SU-DHL-6 (cell line): Measurements from ENCODE around the gene RNF217.

Experiments
- H2AFZ ChIP-seq: fragments of 200-600 bp; sonication (generic); 2 replicates; pipeline ENCODE4 v1.6.1; 2014; ENCODE audit warnings: low read depth, mild to moderate bottlenecking, moderate library complexity, mixed read lengths, antibody characterized with exemption, low read length; ENCODE audit not compliant: severe bottlenecking
- H3F3A ChIP-seq: fragments of 200-600 bp; shearing (Covaris generic); 2 replicates; pipeline ENCODE4 v1.6.0; 2016; ENCODE audit warnings: antibody characterized with exemption, mild to moderate bottlenecking; ENCODE audit not compliant: insufficient read depth
- H3K27ac ChIP-seq: fragments of 200-600 bp; sonication (generic); 2 replicates; pipeline ENCODE4 v1.5.1; 2016; ENCODE audit warnings: low read depth, mild to moderate bottlenecking, low read length, moderate library complexity, mixed read lengths
- H3K27me3 ChIP-seq: fragments of 200-600 bp; sonication (generic), shearing (Covaris generic); 2 replicates; pipeline ENCODE4 v1.6.0; 2014; ENCODE audit warnings: mild to moderate bottlenecking, low read length
- H3K36me3 ChIP-seq: fragments of 200-600 bp; sonication (generic); 2 replicates; pipeline ENCODE4 v1.6.1; 2014; ENCODE audit warnings: mild to moderate bottlenecking, low read length, mixed read lengths
- H3K4me2 ChIP-seq: fragments of 300-600, 200-600 bp; shearing (Covaris generic), sonication (generic); 2 replicates; pipeline ENCODE4 v1.6.0; 2014; ENCODE audit warnings: low read length, low read depth, mild to moderate bottlenecking; ENCODE audit not compliant: poor library complexity, severe bottlenecking
- H3K4me3 ChIP-seq: fragments of 200-600 bp; sonication (generic); 2 replicates; pipeline ENCODE4 v1.5.1; 2014; ENCODE audit warnings: antibody characterized with exemption, low read length, mild to moderate bottlenecking, mixed read lengths; ENCODE audit not compliant: insufficient read depth, poor library complexity, severe bottlenecking
- H3K79me2 ChIP-seq: fragments of 200-600 bp; sonication (generic); 2 replicates; pipeline ENCODE4 v1.6.1; 2014; ENCODE audit warnings: mild to moderate bottlenecking, low read length, moderate library complexity; ENCODE audit not compliant: insufficient read depth
- H3K9ac ChIP-seq: fragments of 200-600 bp; sonication (generic); 2 replicates; pipeline ENCODE4 v1.7.0; 2014; ENCODE audit warnings: mild to moderate bottlenecking, low read length
- H3K9me2 ChIP-seq: fragments of 200-600 bp; sonication (generic); replicated peaks from 2 replicates; pipeline ENCODE4 v1.6.1; 2014; ENCODE audit warnings: low read length; ENCODE audit not compliant: insufficient read depth
- H3K9me3 ChIP-seq: fragments of 200-600 bp; sonication (generic); 2 replicates; pipeline ENCODE4 v1.6.1; 2014; ENCODE audit warnings: low read length, mixed read lengths; ENCODE audit not compliant: insufficient read depth
- H4K20me1 ChIP-seq: fragments of 200-600 bp; sonication (generic); 2 replicates; pipeline ENCODE4 v1.6.1; 2014; ENCODE audit warnings: low read depth, mild to moderate bottlenecking, antibody characterized with exemption, low read length, moderate library complexity, mixed read lengths
- EZH2phosphoT487 ChIP-seq: fragments of 200-600 bp; sonication (generic), shearing (Covaris generic); conservative IDR thresholded peaks from 2 replicates; pipeline ENCODE4 v1.6.1; 2018; ENCODE audit warnings: mild to moderate bottlenecking, antibody characterized with exemption, low read length, moderate library complexity, mixed read lengths
- TF ChIP-seq, protein P1 (sequence below): fragments of 200-600 bp; sonication (generic); IDR thresholded peaks from one replicate; pipeline ENCODE4 v1.5.1; 2017; ENCODE audit warnings: antibody characterized with exemption, mild to moderate bottlenecking, low read length, moderate library complexity; ENCODE audit not compliant: insufficient read depth, poor library complexity, severe bottlenecking

RNF217 gene

DNA sequence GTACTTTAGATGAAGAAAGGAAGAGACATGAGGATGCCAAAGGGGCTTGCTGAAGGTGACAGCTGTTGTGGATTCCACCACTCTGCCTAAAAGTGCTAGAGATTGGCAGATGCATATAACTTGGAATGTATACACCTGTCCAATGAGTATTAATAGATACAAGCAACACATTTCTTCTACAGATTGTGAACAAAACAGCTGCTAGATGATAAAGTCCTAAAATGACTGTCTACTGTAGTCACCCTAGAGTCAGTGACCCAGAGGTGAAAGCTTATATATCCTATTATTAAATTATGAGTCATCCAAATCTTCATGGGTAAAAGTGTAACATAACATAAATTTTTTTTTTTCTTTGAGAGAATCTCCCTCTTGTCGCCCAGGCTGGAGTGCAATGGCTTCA is 5.2 kb downstream of the RNF217 start:
- Histone ChIP-seq H3K4me3 (no peak overlapping the region), H3K9me3 (no peaks in the 10 kb centered on the region), H3K4me2 (no peak overlapping the region), H3K27ac (no peak overlapping the region), H3K9me2 (no peaks in the 10 kb centered on the region), H3F3A (no peaks in the 10 kb centered on the region), H3K9ac (no peak overlapping the region), H4K20me1 (no peaks in the 10 kb centered on the region), H3K36me3 (no peaks in the 10 kb centered on the region), H2AFZ (no peak overlapping the region), H3K79me2 (no peaks in the 10 kb centered on the region), H3K27me3 (no peaks in the 10 kb centered on the region)
- TF ChIP-seq EZH2phosphoT487: no peak
- TF ChIP-seq, protein P1, sequence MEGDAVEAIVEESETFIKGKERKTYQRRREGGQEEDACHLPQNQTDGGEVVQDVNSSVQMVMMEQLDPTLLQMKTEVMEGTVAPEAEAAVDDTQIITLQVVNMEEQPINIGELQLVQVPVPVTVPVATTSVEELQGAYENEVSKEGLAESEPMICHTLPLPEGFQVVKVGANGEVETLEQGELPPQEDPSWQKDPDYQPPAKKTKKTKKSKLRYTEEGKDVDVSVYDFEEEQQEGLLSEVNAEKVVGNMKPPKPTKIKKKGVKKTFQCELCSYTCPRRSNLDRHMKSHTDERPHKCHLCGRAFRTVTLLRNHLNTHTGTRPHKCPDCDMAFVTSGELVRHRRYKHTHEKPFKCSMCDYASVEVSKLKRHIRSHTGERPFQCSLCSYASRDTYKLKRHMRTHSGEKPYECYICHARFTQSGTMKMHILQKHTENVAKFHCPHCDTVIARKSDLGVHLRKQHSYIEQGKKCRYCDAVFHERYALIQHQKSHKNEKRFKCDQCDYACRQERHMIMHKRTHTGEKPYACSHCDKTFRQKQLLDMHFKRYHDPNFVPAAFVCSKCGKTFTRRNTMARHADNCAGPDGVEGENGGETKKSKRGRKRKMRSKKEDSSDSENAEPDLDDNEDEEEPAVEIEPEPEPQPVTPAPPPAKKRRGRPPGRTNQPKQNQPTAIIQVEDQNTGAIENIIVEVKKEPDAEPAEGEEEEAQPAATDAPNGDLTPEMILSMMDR: no peak

DNA sequence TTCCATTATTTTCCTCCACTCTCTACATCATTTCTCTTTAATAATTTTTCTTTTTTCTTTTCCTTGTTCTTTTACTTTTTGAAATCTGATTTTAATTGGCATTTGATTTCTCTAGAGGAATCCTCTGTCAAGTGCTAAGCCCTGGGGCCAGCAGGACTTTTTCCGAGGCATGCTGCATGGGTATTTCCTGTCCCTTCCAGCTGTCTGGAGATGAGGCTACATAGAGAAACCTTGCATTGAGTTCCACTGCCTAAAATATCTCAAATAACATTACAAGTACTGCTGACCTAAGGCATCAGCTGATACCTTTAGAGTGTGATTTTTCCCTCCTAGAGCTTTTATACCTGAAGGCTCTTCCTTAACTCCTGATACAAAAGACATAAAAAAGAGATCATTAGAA is 6.2 kb downstream of the RNF217 start:
- Histone ChIP-seq H3K9ac (no peak overlapping the region), H3K4me2 (no peak overlapping the region), H3K79me2 (no peaks in the 10 kb centered on the region), H3K36me3 (no peaks in the 10 kb centered on the region), H3K9me3 (no peaks in the 10 kb centered on the region), H3K9me2 (no peaks in the 10 kb centered on the region), H3K27ac (no peak overlapping the region), H3K27me3 (no peaks in the 10 kb centered on the region), H3K4me3 (no peak overlapping the region), H3F3A (no peaks in the 10 kb centered on the region), H4K20me1 (no peaks in the 10 kb centered on the region), H2AFZ (no peak overlapping the region)
- no peak for TF ChIP-seq EZH2phosphoT487
- TF ChIP-seq, protein P1: no peak

DNA sequence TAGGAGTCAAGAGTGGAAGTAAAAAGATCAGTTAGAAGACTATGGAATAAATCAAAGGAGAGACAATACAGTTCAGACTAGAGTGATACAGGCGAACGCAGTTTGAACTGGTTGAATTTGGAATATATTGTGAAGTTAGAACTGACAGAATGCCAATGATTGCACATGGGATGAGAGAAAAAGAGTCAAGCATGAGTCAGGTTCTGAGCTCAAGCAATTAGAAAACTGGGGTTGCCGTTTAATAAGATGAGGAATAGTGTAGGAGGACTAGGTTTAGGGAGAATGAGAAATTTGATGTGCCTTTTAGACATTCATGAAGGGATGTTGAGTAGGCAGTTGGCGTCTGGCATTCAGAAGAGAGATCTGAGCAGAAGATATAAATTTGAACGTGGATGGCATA is 8.0 kb downstream of the RNF217 start:
- Histone ChIP-seq H3K4me2 (no peak overlapping the region), H3K36me3 (no peaks in the 10 kb centered on the region), H3F3A (no peaks in the 10 kb centered on the region), H3K9me3 (no peaks in the 10 kb centered on the region), H3K9me2 (no peaks in the 10 kb centered on the region), H3K79me2 (no peaks in the 10 kb centered on the region), H3K4me3 (no peak overlapping the region), H3K9ac (no peak overlapping the region), H3K27ac (no peak overlapping the region), H2AFZ (no peak overlapping the region), H4K20me1 (no peaks in the 10 kb centered on the region), H3K27me3 (no peaks in the 10 kb centered on the region)
- no peak for TF ChIP-seq EZH2phosphoT487

DNA sequence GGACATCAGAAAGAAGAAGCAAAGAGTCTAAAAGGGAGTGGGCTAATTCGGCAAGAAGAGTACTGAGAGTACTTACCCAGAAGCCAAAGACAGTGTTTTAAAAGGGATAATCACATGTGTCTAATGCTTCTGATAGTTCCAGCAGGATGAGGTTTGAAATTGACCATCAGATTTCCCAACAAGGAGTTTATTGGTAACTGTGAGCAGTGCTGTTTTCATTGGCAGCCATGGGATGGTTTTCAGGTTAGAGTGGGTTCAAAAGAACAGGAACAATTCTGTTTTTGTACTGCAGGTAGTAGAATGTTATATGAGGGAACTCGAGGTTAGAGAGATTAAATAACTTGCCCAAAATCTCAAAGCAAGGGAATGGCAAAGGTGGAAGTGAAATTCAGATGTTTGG is 8.5 kb downstream of the RNF217 start:
- Histone ChIP-seq H3K9me2 (no peaks in the 10 kb centered on the region), H3K27me3 (no peaks in the 10 kb centered on the region), H3K27ac (no peak overlapping the region), H3K79me2 (no peaks in the 10 kb centered on the region), H3K36me3 (no peaks in the 10 kb centered on the region), H2AFZ (no peak overlapping the region), H3K4me2 (no peak overlapping the region), H3K9me3 (no peaks in the 10 kb centered on the region), H3K4me3 (no peak overlapping the region), H3F3A (no peaks in the 10 kb centered on the region), H4K20me1 (no peaks in the 10 kb centered on the region), H3K9ac (no peak overlapping the region)
- TF ChIP-seq, protein P1: no peak
- TF ChIP-seq EZH2phosphoT487: no peak
